Astrocyte (in vitro differentiated cells and primary cell): ENCODE results near the gene SORBS2.

Experiments
- CTCF ChIP-seq: IDR thresholded peaks from 2 replicates; pipeline ENCODE4 v1.5.1; 2011; ENCODE audit warnings: low read depth, mild to moderate bottlenecking, inconsistent platforms, low read length, moderate library complexity; ENCODE audit not compliant: insufficient read depth
- EZH2 ChIP-seq: IDR thresholded peaks from 2 replicates; pipeline ENCODE4 v1.6.1; 2012; ENCODE audit warnings: mild to moderate bottlenecking, low read length, inconsistent platforms; ENCODE audit not compliant: insufficient read depth

DNA sequence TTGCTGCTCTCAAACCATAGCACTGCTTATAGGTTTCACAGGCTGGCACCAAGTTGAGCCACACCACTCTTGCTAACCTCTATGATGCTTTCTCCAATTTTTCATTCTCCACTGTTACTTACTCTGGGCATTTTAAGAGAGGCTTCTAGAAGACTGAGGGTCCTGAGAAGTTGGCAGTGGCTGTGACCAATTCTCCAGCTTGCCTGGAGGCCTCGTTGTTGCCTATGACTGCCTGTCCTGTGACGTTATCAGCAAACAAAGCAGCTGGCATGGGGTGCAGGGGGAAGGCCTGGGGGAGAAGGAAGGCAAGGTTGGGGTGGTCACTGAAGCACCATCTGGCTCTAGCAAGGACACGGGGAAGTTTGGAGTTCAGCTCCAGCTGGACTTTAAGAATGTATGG, 246.3 kb downstream of the SORBS2 start:
- TF ChIP-seq EZH2: no peak
- no peak for TF ChIP-seq CTCF
